ENCODE data around the gene ADGRG7.
"Not testable (repeated sequence)": the region's sequence is repeated elsewhere in the genome, so short reads cannot be mapped to it uniquely, and the experiment has no call there.

ADGRG7 gene

DNA sequence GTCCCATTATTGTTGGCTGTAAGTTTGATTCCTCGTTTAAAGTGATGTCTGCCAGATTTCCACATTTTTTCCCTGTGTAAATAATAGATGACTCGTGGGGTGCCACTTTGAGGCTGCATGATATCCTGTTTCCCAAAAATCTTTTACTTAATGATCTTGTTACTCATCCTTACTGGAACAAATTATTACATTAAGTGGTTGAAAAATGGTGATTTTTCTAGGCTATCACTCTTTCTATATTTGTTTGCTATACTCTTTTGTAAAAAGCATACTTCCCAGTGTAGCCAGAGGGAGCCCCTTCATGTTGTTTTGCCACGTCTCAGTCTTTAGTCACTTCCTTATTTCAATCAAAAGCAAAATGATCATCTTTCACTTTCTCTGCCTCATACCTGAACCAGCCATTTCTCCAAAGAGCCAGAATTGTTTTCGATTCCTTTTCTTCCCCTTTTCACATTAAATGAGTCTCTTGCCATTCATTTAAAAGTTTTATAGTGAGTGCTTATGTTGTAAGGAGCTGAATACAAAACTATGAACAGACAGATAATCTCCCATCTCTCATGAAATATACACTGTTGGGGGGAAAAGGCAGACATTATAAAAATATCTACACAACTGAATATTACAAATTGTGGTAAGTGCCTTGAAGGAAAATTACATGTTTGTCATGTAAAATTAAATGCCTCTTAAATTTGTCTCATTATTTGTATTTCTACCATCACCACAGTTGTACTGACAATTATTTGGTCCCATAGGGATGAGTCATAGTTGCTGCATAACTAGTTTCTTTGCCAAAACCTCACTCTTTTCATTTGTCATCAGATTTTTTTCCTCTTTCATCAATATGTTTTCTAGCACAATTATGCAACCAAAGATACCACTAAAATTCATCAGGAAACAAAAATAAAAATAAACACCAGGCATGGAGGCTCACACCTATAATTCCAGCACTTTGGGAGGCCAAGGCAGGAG is 41.5 kb downstream of the ADGRG7 start:
- peak; percentile 16 for DNase-seq

DNA sequence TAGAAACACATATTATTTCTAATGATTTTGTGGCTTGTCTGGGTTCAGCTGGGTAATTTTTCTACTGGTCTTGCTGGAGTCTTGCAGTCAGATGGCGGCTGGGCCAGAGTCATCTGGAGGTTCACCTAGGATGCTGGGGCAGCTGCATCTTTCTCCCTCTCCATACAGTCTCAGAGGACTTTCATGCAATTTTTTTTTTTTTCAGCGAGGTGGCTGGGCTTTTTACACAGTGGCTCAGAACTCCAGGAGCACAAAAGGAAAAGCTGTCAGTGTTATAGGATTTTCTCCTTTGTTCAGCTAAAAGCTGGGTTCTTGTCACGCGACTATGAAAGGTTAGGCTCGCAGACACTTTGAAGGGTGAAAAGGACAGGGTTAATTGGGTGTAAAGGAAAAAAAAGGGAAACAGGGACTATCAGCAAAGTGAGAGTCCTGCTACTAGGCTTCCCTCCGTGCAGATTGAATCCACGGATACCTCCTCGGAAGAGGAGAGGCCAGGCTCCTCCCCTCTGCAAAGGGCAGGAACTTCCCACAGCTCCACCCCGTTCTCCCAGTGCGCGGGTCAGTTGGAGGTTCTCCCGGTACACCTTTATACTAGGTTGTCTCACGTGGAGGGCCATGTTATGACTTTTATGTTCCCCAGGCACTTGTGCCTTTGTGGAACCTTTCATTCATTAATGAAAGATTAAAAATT is 44.3 kb downstream of the ADGRG7 start:
- DNase-seq, result no peak

DNA sequence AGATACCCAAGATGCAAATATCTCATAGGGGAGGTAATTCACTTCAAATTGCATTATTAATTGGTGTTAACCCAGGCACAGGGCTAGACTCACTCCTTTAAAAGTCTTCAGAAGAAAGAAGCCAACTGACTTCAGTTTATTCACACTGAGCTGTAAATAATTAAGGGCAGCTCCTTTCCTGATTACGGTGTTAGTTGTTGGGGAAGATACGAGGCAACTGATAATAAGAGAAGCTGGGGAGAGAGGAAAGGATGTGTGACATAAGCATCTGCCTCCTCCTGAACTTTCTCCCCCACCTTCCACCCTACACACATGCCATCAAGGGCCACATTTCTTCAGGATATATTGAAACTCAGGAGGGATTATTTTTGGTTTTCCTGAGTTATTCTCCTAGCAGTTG is 47.5 kb downstream of the ADGRG7 start:
- DNase-seq, result no peak

DNA sequence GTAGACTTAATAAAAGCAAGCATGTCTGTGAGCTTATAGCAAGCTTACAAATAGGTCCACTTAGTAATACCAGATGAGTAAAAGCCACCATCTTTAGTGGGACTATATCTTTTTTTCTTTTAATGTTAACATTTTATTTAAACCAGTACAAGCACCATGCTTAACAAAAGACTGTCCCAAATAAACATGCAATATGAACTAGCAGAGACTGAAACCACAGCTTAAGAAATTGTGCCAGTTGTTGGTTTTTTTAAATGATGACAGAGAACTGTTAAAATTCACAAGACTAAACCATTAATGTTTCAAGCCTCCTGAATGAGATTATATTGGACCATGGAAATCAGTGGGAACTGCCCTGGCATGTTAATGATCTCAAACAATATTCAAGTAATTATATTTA is 51.9 kb downstream of the ADGRG7 start:
- not testable (repeated sequence) for DNase-seq

DNA sequence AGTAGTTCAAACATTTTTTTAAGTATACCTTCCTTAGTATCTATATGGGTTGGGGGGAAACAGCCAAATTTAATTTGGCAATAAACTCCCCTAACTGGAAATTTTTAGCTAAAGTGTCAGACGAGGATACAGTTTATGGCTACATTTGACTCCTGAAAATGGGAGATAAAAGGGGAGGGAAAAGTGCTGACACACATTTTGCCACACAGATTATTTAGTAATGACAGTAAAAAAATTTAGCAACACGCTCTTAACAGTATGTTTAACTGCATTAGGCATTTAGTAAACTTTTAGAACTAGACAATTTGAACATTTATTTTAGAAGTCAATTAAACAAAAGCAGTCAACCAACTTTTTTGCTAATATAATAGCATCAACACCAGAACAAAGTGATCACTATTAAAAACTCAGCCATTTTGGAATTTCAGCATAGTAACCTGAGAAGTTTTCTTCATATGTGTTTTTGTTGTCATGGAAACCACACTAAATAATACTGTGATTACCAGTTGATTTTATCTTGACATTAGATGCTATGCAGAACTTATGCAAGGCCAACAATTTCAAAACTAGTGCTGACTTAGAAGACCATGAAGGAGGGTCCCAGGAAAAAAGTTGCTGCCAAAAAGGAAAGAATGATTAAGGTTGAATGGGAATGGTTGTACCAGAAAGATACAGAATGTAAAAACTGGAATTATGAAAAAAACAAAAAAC is 52.9 kb downstream of the ADGRG7 start:
- DNase-seq, result no peak

DNA sequence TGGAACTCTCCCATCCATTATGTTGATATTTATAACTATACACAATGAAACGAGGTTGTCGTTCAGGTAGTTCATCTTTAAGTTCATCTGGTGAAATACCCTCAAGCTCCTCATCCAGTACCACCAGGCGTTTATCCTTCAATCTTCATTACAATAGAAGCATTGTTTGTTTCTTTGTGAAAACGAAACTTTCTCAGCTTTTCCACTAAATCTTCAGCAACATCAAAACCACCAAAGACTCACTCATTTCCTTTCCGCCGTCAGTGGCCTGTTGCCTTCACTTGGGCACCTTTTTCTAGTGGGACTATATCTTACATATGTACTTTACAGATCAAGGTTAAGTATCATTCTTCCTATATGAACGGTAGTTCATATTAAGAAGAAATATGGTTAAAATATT is 55.8 kb downstream of the ADGRG7 start:
- peak; percentile 42 for DNase-seq

DNA sequence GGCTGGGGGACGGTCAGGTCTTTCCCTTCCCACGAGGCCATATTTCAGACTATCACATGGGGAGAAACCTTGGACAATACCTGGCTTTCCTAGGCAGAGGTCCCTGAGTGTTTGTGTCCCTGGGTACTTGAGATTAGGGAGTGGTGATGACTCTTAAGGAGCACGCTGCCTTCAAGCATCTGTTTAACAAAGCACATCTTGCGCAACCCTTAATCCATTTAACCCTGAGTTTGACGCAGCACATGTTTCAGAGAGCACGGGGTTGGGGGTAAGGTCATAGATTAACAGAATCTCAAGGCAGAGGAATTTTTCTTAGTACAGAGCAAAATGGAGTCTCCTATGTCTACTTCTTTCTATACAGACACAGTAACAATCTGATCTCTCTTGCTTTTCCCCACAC is 57.3 kb downstream of the ADGRG7 start:
- DNase-seq, result not testable (repeated sequence)

DNA sequence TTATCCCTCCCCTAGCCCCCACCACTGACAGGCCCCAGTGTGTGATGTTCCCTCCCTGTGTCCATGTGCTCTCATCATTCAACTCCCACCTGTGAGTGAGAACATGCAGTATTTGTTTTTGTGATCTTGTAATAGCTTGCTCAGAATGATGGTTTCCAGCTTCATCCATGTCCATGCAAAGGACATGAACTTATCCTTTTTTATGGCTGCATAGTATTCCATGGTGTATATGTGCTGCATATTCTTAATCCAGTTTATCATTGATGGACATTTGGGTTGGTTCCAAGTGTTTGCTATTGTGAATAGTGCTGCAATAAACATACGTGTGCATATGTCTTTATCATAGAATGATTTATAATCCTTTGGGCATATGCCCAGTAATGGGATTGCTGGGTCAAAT is 57.9 kb downstream of the ADGRG7 start:
- not testable (repeated sequence) for DNase-seq

DNA sequence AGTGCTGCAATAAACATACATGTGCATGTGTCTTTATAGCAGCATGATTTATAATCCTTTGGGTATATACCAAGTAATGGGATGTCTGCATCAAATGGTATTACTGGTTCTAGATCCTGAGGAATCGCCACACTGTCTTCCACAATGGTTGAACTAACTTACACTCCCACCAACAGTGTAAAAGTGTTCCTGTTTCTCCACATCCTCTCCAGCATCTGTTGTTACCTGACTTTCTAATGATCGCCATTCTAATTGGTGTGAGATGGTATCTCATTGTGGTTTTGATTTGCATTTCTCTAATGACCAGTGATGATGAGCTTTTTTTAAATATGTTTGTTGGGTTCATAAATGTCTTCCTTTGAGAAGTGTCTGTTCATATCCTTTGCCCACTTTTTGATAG is 61.6 kb downstream of the ADGRG7 start:
- not testable (repeated sequence) for DNase-seq

DNA sequence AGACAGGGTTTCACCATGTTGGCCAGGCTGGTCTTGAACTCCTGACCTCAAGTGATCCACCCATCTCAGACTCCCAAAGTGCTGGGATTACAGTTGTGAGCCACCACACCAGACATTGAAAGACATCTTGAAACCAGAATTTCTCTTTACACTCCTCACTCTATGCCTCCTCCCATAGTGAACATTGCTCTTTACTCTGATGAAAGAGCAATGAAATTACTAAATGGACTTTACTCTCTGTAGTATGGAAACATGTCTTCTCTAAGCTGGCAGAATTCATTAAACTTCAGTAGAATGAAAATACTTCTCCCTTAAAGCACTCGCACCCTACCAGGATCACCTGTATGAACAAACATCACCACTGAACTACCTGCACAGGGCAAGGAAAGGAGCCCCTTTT is 72.1 kb downstream of the ADGRG7 start:
- no peak for DNase-seq

DNA sequence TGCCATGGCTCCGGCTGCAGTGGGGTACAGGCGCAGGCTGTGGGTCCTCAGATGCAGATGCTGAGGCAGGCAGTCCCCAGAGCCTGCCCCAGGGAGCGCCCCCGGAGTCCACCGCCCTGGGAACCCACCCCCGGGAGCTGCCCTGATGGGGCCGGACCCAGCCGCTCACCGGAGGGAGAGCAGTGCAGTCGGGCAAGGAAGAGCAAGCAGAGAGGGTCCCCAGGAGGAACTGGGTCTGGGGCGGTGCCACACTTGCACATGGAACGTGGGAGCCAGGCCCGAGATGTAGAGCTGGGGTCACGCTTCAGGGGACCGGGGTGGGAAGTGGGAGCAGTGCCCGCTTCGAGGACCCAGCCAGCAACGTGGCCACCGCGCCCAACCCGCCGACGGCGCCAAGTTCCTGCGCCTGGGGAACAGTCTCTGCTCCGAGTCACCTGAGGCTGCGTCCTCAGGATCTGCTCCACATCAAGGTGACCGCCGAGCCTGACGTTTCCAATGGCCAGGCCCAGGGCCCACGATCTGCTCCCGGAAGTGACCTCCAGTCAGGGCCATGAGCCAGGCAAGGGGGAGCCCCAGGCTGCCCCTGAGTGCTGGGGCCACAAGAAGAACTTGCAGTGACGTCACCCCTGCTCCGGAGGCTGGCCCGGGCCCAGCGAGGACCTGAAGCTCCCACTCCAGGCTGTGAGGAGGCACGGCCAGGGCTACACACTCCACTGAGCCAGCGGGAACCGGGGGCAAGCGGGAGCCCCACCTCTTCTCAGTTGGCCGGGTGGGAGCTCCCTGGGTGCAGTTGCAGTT is 72.9 kb downstream of the ADGRG7 start:
- no peak for DNase-seq

DNA sequence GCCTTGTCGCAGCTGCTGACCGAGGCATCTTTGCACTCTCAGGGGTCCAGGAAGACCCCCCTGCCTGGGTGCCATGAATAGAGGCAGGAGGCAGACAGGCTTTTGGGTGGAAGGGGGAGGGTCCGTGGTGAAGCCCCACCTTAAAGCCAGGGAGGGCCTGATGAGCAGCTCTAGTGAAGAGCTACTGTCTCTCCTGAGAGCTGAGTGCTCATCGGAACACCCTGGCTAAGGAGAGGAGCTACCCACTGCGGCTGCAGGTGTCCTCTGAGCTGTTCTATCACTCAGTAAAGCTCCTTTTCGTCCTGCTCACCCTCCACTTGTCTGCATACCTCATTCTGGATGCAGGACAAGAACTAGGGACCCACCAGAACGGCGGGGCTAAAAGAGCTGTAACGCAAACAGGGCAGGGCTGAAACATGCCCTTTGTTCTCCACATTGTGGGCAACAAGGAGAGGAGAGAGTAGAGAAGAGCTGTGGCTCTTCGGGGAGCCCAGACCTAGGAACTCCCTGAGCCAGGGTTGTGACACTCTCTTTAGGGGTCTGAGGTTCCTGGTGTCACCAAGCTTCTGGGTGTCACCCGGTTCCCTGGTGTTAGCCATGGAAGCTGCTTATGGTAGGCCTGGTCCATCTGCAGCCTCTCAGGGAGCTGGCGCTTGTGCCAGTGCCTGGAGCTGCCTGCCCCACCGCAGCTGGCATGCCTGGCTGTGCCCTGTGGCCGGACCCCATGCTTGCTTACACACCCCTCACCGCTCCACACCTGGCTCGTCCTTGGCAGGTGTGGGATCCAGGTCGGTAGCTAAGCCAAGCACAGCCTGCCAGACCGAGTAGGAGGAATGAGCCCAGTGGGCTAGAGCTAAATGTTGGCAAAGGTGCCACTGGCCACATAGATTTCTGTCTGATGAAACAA is 73.7 kb downstream of the ADGRG7 start:
- DNase-seq, result no peak

DNA sequence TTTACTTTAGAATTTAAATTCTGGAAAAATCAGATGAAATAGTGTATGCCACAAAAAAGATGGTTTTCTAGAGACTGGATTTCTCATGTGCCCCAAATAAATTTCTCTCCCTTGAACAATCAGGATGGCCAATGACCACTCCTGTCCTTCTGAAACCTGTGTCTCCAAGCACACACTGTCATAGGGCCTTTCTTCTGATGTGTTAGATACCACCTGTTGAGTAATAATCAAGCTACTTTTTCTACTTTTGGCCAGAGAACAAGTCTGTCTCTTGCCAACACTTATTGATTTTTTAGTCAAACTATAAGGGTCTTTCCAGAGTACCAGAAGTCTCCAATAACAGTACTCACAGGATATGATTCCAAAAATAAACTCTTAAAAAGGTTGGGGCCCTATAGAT is 83.8 kb downstream of the ADGRG7 start:
- no peak for DNase-seq

DNA sequence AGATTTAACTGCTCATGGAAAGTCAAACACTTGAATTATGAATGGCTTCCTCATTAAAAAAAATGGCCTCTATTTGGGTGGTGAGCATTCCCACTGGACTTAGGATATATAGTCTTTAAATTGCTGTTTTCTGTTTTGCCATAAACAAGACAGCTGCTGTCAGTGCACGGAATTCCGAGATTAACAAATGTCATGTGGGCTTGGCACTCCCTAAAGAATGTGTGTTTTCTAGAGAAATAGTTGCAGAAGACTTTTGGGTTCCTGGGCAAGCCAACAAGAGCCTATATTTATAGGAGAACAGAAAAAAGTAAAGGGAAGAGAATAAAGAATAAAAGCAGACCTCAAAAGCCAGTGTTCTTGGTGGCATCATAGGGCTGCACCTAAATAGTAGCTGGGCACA is 86.3 kb downstream of the ADGRG7 start:
- no peak for DNase-seq

DNA sequence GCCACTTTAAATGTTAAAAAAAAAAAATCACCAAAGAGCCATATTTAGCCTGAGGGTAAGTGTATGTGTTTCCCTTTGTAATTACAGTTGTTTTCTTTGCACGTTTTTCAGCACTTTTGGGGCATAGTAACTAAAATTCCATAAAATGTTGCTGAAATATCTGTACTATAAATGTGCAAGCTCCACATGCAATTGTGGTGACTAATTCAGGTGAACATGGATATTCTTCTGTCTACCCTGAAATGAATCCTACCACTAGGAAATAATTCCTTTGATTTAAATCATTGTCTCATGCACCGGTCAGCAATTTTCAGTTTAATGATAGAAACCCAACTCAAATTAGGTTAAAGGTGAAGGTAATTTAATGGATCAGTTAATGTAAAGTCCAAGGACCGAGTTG is 86.8 kb downstream of the ADGRG7 start:
- no peak for DNase-seq

DNA sequence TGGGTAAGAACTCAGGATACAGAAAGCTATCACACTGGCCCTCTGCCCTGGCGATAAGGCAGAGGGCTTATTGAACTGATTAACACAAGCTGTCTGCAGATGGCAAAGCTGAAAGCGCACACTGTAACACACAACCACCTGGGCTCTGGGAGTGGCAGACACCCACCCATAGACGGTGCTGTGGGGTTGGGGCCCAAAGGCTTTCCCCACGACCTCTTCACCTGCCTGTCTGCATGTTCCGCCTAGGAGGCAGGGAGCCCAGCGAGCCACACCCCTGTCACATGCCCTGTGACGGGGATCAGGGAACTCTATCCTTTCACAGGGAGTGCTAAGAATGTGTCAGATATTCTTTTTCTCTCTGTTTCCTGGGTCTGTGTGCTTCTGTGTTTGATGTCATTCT is 87.8 kb downstream of the ADGRG7 start:
- no peak for DNase-seq

DNA sequence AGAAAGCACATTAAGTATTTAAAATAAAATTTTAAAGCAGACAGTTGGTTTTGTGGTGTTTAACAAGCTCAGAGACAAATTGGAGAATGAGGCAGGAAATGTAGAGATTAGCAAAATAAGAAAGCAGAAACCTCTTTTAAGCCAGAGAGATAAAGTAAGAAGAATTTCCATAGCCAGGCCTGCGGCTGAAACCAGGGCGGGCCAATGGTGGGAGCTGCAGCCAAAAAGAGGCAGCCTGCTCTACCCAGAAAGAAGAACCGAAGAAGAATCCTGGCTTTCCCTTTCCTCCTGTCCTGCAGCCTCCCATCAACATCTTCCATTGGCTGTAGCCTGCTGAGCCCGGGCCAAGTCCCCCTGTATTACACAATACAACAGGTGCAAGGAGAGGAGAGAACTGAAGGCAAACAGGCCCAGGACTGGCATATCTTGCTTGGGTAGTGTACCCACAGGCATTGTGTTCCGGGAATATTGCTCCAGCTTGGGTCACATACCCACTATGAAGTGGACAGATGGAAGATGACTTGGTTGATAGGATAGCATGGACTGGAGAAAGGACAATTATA is 88.4 kb downstream of the ADGRG7 start:
- DNase-seq, result no peak

DNA sequence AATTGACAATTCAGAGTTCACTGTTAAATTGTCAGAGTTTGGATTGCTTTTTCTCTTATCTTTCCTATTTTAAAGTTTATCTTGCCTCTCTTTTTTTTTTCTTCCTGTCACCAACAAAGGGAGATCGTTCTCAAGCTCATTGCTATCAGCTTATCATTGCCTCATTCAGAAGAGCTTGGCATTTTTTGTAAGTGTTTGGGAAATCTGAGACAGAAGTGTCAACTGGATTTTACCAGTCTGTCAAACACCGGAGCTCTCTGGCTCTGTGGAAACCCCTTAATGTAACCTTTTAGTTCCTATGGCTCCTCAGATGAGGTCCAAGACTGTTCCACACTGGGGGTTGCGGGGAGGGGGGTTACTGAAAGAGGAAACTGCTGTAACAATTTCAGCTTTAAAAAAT is 89.3 kb downstream of the ADGRG7 start:
- no peak for DNase-seq

DNA sequence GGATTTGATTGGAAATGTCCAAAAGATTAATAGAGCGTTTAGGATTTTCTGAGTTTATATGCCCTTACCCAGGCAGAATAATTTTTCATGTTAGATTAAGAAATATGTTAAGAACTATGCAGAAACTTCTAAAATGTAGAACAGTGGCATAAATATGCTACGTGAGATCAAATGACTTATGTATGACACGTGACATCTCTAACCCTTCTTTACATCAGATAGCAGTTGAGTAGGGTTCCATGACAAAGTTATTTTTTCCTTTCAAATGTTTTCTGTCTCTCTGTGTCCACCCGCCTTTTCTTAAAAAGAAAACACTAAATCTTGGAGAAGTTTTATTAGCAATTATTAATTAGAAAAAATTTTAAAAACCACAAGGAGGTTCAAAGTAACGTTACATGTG is 91.3 kb downstream of the ADGRG7 start:
- DNase-seq, result no peak

DNA sequence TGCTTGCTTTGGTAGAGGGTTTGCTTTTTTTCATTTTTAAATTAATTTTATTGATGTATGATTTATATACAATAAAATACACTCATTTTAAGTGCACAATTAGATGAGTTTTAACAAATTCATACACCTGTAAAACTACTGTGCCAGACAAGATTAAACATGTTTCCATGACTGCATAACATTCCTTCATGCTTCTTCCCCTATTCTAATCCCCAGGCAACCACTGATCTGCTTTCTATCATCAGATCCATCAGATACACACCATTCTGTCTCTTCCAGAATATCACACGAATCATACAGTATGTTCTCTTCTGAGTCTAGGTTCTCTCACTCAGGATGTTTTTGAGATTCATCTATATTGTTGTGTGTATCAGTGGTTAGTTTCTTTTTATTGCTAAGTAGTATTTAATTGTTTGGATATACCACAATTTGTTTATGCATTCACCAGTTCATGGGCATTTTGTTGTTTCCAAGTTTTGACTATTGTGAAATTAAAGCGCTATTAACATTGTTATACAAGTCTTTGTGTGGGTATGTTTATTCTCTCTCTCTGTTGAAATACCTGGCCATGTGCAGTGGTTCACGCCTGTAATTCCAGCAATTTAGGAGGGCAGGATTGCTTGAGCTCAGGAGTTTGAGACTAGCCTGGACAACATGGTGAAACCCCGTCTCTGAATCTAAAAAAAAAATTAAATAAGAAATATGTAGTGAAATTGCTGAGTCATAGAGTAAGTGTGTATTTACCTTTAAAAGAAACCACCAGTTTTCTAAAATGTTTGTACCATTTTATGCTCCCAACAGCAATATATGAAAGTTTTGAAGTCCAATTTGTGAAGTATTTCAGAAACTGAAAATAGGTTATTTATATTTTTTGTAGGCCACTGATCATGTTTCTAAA is 92.9 kb downstream of the ADGRG7 start:
- DNase-seq, result no peak
